HepG2 (cell line): ENCODE measurements around the gene SMPD2. TPM values are rescaled to one million over a fixed set of nuclear protein-coding genes. Genes with fewer than 3 reads are reported as not detected.

ENCODE experiments used
- CCDC6 ChIP-seq: sonication (generic); formaldehyde crosslinking; IDR thresholded peaks from 2 replicates; pipeline ENCODE4 v1.8.1; 2022; ENCODE audit warnings: mild to moderate bottlenecking, missing genetic modification reagents, moderate library complexity
- FOXA3 ChIP-seq: IDR thresholded peaks from 2 replicates; pipeline ENCODE4 v1.6.1; 2016; ENCODE audit warnings: missing genetic modification reagents, missing compliant biosample characterization
- FOXO1 ChIP-seq: sonication (generic); formaldehyde crosslinking; IDR thresholded peaks from 2 replicates; pipeline ENCODE4 v1.4.0; 2020; ENCODE audit warnings: missing genetic modification reagents
- GABPB1 ChIP-seq: IDR thresholded peaks from 2 replicates; pipeline ENCODE4 v1.6.1; 2016; ENCODE audit warnings: mild to moderate bottlenecking, missing genetic modification reagents, moderate library complexity, missing compliant biosample characterization
- KLF15 ChIP-seq: sonication (generic); formaldehyde crosslinking; IDR thresholded peaks from 2 replicates; pipeline ENCODE4 v1.8.1; 2023; ENCODE audit warnings: borderline replicate concordance, mild to moderate bottlenecking, inconsistent platforms, missing genetic modification reagents, mixed read lengths
- LCORL ChIP-seq, 2 experiments: fragments of 450-650 bp in 1 of 2; sonication (generic) in 1 of 2; formaldehyde crosslinking in 1 of 2; IDR thresholded peaks; 2 replicates each; pipeline versions ENCODE4 v1.5.0 to v1.6.1; 2017 to 2020; ENCODE audit warnings: antibody characterized with exemption in 1 of 2, missing genetic modification reagents in 1 of 2
- MXI1 ChIP-seq: IDR thresholded peaks from 3 replicates; pipeline ENCODE4 v1.6.1; 2012; ENCODE audit warnings: low read depth, low read length, inconsistent platforms, borderline replicate concordance
- NFIC ChIP-seq: IDR thresholded peaks from 2 replicates; pipeline ENCODE4 v1.6.1; 2012; ENCODE audit warnings: mild to moderate bottlenecking, low read length, inconsistent platforms
- SRY ChIP-seq: sonication (generic); formaldehyde crosslinking; IDR thresholded peaks from 2 replicates; pipeline ENCODE4 v1.8.0; 2022; ENCODE audit warnings: mild to moderate bottlenecking, missing genetic modification reagents
- THAP11 ChIP-seq: IDR thresholded peaks from 2 replicates; pipeline ENCODE4 v1.6.1; 2016; ENCODE audit warnings: missing biosample characterization, missing genetic modification reagents
- YEATS4 ChIP-seq: sonication (generic); formaldehyde crosslinking; IDR thresholded peaks from 2 replicates; pipeline ENCODE4 v1.4.0; 2020; ENCODE audit warnings: missing genetic modification reagents, borderline replicate concordance
- ZKSCAN8 ChIP-seq: IDR thresholded peaks from 2 replicates; pipeline ENCODE4 v1.6.1; 2016; ENCODE audit warnings: borderline replicate concordance, missing genetic modification reagents, missing compliant biosample characterization
- ZNF30 ChIP-seq: sonication (generic); formaldehyde crosslinking; IDR thresholded peaks from 2 replicates; pipeline ENCODE4 v1.5.0; 2020; ENCODE audit warnings: mild to moderate bottlenecking, missing genetic modification reagents
- ZNF615 ChIP-seq: sonication (generic); formaldehyde crosslinking; IDR thresholded peaks from 2 replicates; pipeline ENCODE4 v1.5.0; 2020; ENCODE audit warnings: mild to moderate bottlenecking, missing genetic modification reagents, borderline replicate concordance
- ZNF737 ChIP-seq: sonication (generic); formaldehyde crosslinking; IDR thresholded peaks from 2 replicates; pipeline ENCODE4 v1.5.0; 2020; ENCODE audit warnings: missing genetic modification reagents, mild to moderate bottlenecking, borderline replicate concordance
- ZNF883 ChIP-seq: sonication (generic); formaldehyde crosslinking; IDR thresholded peaks from 2 replicates; pipeline ENCODE4 v1.5.1; 2020; ENCODE audit warnings: mild to moderate bottlenecking, missing genetic modification reagents; ENCODE audit errors: not compliant biosample characterization
- ZSCAN31 ChIP-seq: sonication (generic); formaldehyde crosslinking; IDR thresholded peaks from 2 replicates; pipeline ENCODE4 v1.5.0; 2020; ENCODE audit warnings: low read depth, mild to moderate bottlenecking, missing genetic modification reagents
- polyA plus RNA-seq, 8 experiments: library from polyadenylated mRNA; depleted of rRNA in 3 of 8; stranded (reverse) in 7 of 8; unstranded in 1 of 8; fragments of >200 nt; fragmentation: Illumina TruSeq in 4 of 8; extraction: Trizol in 4 of 8; gene quantifications; 2 replicates each; pipeline versions ENCODE4 v1.2.1 to v1.2.3, GENCODE V29; 2011 to 2016; ENCODE audit warnings: low read depth in 4 of 8, missing spikeins in 1 of 8, mixed read lengths in 1 of 8; ENCODE audit not compliant: insufficient read depth in 1 of 8
- total RNA-seq, 5 experiments: library from RNA; depleted of rRNA; stranded (reverse); fragments of >200 nt; fragmentation: Illumina TruSeq; extraction: Trizol; gene quantifications; 2 replicates each; pipeline ENCODE4 v1.2.3, GENCODE V29; 2016; ENCODE audit warnings: low read depth in 1 of 5
- TF ChIP-seq, protein P1 (sequence below): sonication (generic); formaldehyde crosslinking; conservative IDR thresholded peaks from 2 replicates; pipeline ENCODE4 v1.8.1; 2023; ENCODE audit warnings: missing genetic modification reagents
- TF ChIP-seq, protein P2 (sequence below): sonication (generic); formaldehyde crosslinking; IDR thresholded peaks from 2 replicates; pipeline ENCODE4 v1.5.0; 2020; ENCODE audit warnings: mild to moderate bottlenecking, missing genetic modification reagents, borderline replicate concordance
- TF ChIP-seq, protein P3 (sequence below): sonication (generic); formaldehyde crosslinking; IDR thresholded peaks from 2 replicates; pipeline ENCODE4 v1.9.0; 2021; ENCODE audit warnings: missing genetic modification reagents, mild to moderate bottlenecking, borderline replicate concordance
- TF ChIP-seq, protein P4 (sequence below): sonication (generic); formaldehyde crosslinking; IDR thresholded peaks from 2 replicates; pipeline ENCODE4 v1.8.0; 2023; ENCODE audit warnings: mild to moderate bottlenecking, missing genetic modification reagents

The SMPD2 gene
- total and polyA plus RNA-seq, 2 of the 13 experiments (the other 11 are each of a cell fraction or from before 2014, with no cell fraction given): 5.9 to 10.6 TPM

DNA sequence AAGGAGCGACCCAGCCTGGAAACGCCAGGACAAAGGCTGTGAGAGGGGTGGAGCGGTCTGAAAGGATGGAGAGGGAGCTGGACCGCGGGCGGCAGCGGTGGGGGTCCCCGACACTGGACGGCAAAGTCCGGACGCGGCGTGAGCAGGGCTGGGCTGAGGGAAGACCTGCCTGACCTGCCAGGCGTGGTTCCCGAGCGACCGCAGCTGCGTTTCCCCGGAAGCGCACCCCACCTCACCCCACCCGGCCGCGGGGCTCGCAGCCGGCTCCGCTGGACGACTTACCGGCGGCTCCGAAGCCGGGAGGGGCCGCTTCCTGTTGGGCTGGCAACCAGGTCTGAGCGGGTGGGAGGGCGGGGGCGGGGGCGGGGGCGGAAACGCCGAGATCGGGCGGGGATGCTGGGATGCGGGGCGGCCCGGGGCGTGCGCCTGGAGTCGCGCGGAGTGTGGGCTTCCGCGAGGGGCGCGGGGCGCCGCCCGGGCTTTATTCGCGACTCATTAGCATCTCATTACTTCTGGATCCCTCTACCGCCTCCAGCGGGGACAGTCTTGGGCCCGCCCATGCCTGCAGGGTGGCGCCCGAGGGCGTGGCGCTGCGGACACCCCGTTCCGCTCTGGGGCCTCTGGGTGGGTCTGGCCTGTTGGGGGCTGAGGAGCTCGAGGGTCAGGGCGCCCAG is 15.1 kb downstream of the SMPD2 start, which contains the start of gene MICAL1 (continued):
- TF ChIP-seq, protein P1, sequence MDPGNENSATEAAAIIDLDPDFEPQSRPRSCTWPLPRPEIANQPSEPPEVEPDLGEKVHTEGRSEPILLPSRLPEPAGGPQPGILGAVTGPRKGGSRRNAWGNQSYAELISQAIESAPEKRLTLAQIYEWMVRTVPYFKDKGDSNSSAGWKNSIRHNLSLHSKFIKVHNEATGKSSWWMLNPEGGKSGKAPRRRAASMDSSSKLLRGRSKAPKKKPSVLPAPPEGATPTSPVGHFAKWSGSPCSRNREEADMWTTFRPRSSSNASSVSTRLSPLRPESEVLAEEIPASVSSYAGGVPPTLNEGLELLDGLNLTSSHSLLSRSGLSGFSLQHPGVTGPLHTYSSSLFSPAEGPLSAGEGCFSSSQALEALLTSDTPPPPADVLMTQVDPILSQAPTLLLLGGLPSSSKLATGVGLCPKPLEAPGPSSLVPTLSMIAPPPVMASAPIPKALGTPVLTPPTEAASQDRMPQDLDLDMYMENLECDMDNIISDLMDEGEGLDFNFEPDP (CRISPR knock-in tag): 0 out of 2 replicates have a peak, but pooled peaks have one; percentile 37
- TF ChIP-seq NFIC: no peak
- no peak for TF ChIP-seq KLF15
- no peak for TF ChIP-seq ZKSCAN8
- TF ChIP-seq ZSCAN31 (CRISPR knock-in tag): 0 out of 2 replicates have a peak, but pooled peaks have one; percentile 14
- 0 out of 2 replicates have a peak, but pooled peaks have one; percentile 5 for TF ChIP-seq FOXO1 (CRISPR knock-in tag)
- TF ChIP-seq CCDC6 (CRISPR knock-in tag): 0 out of 2 replicates have a peak, but pooled peaks have one; percentile 7
- no peak for TF ChIP-seq ZNF615
- TF ChIP-seq, protein P2, sequence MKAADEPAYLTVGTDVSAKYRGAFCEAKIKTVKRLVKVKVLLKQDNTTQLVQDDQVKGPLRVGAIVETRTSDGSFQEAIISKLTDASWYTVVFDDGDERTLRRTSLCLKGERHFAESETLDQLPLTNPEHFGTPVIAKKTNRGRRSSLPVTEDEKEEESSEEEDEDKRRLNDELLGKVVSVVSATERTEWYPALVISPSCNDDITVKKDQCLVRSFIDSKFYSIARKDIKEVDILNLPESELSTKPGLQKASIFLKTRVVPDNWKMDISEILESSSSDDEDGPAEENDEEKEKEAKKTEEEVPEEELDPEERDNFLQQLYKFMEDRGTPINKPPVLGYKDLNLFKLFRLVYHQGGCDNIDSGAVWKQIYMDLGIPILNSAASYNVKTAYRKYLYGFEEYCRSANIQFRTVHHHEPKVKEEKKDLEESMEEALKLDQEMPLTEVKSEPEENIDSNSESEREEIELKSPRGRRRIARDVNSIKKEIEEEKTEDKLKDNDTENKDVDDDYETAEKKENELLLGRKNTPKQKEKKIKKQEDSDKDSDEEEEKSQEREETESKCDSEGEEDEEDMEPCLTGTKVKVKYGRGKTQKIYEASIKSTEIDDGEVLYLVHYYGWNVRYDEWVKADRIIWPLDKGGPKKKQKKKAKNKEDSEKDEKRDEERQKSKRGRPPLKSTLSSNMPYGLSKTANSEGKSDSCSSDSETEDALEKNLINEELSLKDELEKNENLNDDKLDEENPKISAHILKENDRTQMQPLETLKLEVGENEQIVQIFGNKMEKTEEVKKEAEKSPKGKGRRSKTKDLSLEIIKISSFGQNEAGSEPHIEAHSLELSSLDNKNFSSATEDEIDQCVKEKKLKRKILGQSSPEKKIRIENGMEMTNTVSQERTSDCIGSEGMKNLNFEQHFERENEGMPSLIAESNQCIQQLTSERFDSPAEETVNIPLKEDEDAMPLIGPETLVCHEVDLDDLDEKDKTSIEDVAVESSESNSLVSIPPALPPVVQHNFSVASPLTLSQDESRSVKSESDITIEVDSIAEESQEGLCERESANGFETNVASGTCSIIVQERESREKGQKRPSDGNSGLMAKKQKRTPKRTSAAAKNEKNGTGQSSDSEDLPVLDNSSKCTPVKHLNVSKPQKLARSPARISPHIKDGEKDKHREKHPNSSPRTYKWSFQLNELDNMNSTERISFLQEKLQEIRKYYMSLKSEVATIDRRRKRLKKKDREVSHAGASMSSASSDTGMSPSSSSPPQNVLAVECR (CRISPR knock-in tag): peak; percentile 78
- no peak for TF ChIP-seq ZNF737 (CRISPR knock-in tag)
- 0 out of 2 replicates have a peak, but pooled peaks have one; percentile 63 for TF ChIP-seq ZNF30 (CRISPR knock-in tag)
- TF ChIP-seq, protein P3, sequence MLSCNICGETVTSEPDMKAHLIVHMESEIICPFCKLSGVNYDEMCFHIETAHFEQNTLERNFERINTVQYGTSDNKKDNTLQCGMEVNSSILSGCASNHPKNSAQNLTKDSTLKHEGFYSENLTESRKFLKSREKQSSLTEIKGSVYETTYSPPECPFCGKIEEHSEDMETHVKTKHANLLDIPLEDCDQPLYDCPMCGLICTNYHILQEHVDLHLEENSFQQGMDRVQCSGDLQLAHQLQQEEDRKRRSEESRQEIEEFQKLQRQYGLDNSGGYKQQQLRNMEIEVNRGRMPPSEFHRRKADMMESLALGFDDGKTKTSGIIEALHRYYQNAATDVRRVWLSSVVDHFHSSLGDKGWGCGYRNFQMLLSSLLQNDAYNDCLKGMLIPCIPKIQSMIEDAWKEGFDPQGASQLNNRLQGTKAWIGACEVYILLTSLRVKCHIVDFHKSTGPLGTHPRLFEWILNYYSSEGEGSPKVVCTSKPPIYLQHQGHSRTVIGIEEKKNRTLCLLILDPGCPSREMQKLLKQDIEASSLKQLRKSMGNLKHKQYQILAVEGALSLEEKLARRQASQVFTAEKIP: no peak
- TF ChIP-seq, protein P4, sequence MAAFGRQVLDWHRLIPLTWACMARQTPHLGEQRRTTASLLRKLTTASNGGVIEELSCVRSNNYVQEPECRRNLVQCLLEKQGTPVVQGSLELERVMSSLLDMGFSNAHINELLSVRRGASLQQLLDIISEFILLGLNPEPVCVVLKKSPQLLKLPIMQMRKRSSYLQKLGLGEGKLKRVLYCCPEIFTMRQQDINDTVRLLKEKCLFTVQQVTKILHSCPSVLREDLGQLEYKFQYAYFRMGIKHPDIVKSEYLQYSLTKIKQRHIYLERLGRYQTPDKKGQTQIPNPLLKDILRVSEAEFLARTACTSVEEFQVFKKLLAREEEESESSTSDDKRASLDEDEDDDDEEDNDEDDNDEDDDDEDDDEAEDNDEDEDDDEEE (CRISPR knock-in tag): 0 out of 2 replicates have a peak, but pooled peaks have one; percentile 24
- peak; percentile 86 for TF ChIP-seq GABPB1 (CRISPR knock-in tag)
- no peak for TF ChIP-seq FOXA3 (CRISPR knock-in tag)
- TF ChIP-seq ZNF883 (CRISPR knock-in tag): no peak
- no peak; the same call in 1 of the 2 replicates for TF ChIP-seq YEATS4
- TF ChIP-seq THAP11 (CRISPR knock-in tag): no peak
- no peak for TF ChIP-seq MXI1
- no peak for TF ChIP-seq LCORL (IDR thresholded peaks at IDR 0.05)
- 0 out of 2 replicates have a peak, but pooled peaks have one; percentile 52 for TF ChIP-seq LCORL (CRISPR knock-in tag; IDR thresholded peaks at IDR 0.05)
- TF ChIP-seq SRY: 0 out of 2 replicates have a peak, but pooled peaks have one; percentile 13
